ENCODE results near the gene BBS9. TPM values are rescaled to one million over a fixed set of nuclear protein-coding genes. Genes with fewer than 3 reads are reported as not detected.

The BBS9 gene
- total RNA-seq, 4 donors from 2014 or later: 22.0 to 72.5 (median 35.9) TPM

- no peak for DNase-seq (ENCODE audit: low spot score in 2 of 2)
- Histone ChIP-seq H3K27me3 (no peaks in the 10 kb centered on the region), H3K4me1 (peaks cover 0 to 4% (median 2%) of the 10 kb centered on the region in 4 donors), H3K9me3 (no peaks in the 10 kb centered on the region), H3K36me3 (peaks cover 0 to 13% (median 0%) of the 10 kb centered on the region in 3 donors), H3K27ac (no peak overlapping the region), H3K4me3 (no peak overlapping the region)
- no peak for TF ChIP-seq POLR2A (IDR thresholded peaks at IDR 0.05)
- TF ChIP-seq CTCF (IDR thresholded peaks at IDR 0.05): no peak
- TF ChIP-seq EP300 (IDR thresholded peaks at IDR 0.05): no peak
- WGBS, 2 donors: 64 to 70% methylated on average over 6 of the region's 6 CpGs
Observed at GRCh38 chr7:33632840-33633525, 503.6 kb downstream of the BBS9 start.

- Histone ChIP-seq H3K4me1 (peaks cover 0 to 16% (median 4%) of the 10 kb centered on the region in 4 donors), H3K27ac (no peak overlapping the region), H3K36me3 (peaks cover 0 to 13% (median 0%) of the 10 kb centered on the region in 3 donors), H3K4me3 (no peak overlapping the region), H3K9me3 (no peaks in the 10 kb centered on the region), H3K27me3 (no peaks in the 10 kb centered on the region)
- TF ChIP-seq POLR2A (IDR thresholded peaks at IDR 0.05) (no peak), EP300 (IDR thresholded peaks at IDR 0.05) (no peak), CTCF (IDR thresholded peaks at IDR 0.05) (no peak)
- WGBS, 2 donors: 82 to 84% methylated on average over 7 of the region's 7 CpGs
- DNase-seq (ENCODE audit: low spot score in 2 of 2): no peak
Observed at GRCh38 chr7:33634606-33635005, 505.2 kb downstream of the BBS9 start.

GRCh38 chr7:33636359-33636758 is 507.0 kb downstream of the BBS9 start:
- TF ChIP-seq CTCF (IDR thresholded peaks at IDR 0.05) (no peak), POLR2A (IDR thresholded peaks at IDR 0.05) (no peak), EP300 (IDR thresholded peaks at IDR 0.05) (no peak)
- Histone ChIP-seq H3K27me3 (no peaks in the 10 kb centered on the region), H3K9me3 (no peaks in the 10 kb centered on the region), H3K27ac (no peak overlapping the region), H3K4me3 (no peak overlapping the region), H3K36me3 (peaks cover 0 to 13% (median 0%) of the 10 kb centered on the region in 3 donors), H3K4me1 (peaks cover 0 to 30% (median 4%) of the 10 kb centered on the region in 4 donors)
- WGBS, 2 donors: 93 to 98% methylated on average over 3 of the region's 3 CpGs
- DNase-seq (ENCODE audit: low spot score in 2 of 2): no peak

- peak in 1 of 2 donors; percentile 33 for DNase-seq (ENCODE audit: low spot score in 2 of 2)
- no peak for TF ChIP-seq CTCF (IDR thresholded peaks at IDR 0.05)
- no peak for TF ChIP-seq POLR2A (IDR thresholded peaks at IDR 0.05)
- TF ChIP-seq EP300 (IDR thresholded peaks at IDR 0.05): peak in 1 of 2 donors; percentile 94
- WGBS, 2 donors: 63 to 71% methylated on average over 10 of the region's 10 CpGs
Observed at GRCh38 chr7:33639552-33640197, 510.3 kb downstream of the BBS9 start.

GRCh38 chr7:33640741-33641140 is 511.4 kb downstream of the BBS9 start:
- no peak for DNase-seq (ENCODE audit: low spot score in 2 of 2)
- Histone ChIP-seq H3K9me3 (no peaks in the 10 kb centered on the region), H3K4me3 (no peak overlapping the region), H3K27ac (no peak overlapping the region), H3K36me3 (no peaks in the 10 kb centered on the region), H3K4me1 (peaks cover 0 to 51% (median 4%) of the 10 kb centered on the region in 4 donors), H3K27me3 (no peaks in the 10 kb centered on the region)
- WGBS, 2 donors: 83 to 90% methylated on average over 3 of the region's 3 CpGs
- no peak for TF ChIP-seq EP300 (IDR thresholded peaks at IDR 0.05)
- no peak for TF ChIP-seq POLR2A (IDR thresholded peaks at IDR 0.05)
- TF ChIP-seq CTCF (IDR thresholded peaks at IDR 0.05): no peak

More at GRCh38 chr7:33639552-33640197, 510.3 kb downstream of the BBS9 start:
- H3K9me3 ChIP-seq: no peaks in the 10 kb centered on the region
- peaks cover 0 to 7% (median 0%) of the 10 kb centered on the region in 3 donors for H3K36me3 ChIP-seq
- H3K4me3 ChIP-seq: peak overlapping the region in 1 of 4 donors; percentile 9
- no peaks in the 10 kb centered on the region for H3K27me3 ChIP-seq
- H3K4me1 ChIP-seq: peaks cover 0 to 51% (median 4%) of the 10 kb centered on the region in 4 donors
- peak overlapping the region in 2 of 4 donors; percentile 44 to 68 for H3K27ac ChIP-seq

Data from tibial nerve (tissue), 4 donors.